Non-pigmented ciliary epithelial cell (primary cell): ENCODE data around the gene ZFHX2.
"Not testable (repeated sequence)": the region's sequence is repeated elsewhere in the genome, so short reads cannot be mapped to it uniquely, and the experiment has no call there.

Experiments
- DNase-seq: peaks from one replicate; pipeline ENCODE4 v3.0.0-alpha.2; 2010; ENCODE audit warnings: low read depth

The ZFHX2 gene

GRCh38 chr14:23539248-23540140 lies 12.1 kb downstream of the ZFHX2 start:
- no peak for DNase-seq

- no peak for DNase-seq
Measured at GRCh38 chr14:23538785-23539184, 12.8 kb downstream of the ZFHX2 start.

GRCh38 chr14:23538050-23538718 lies 13.4 kb downstream of the ZFHX2 start:
- DNase-seq, result no peak

- DNase-seq, result no peak
Measured at GRCh38 chr14:23537351-23538049, 14.1 kb downstream of the ZFHX2 start.

- DNase-seq, result not testable (repeated sequence)
Measured at GRCh38 chr14:23536906-23537305, 14.7 kb downstream of the ZFHX2 start.

GRCh38 chr14:23536494-23536893 lies 15.1 kb downstream of the ZFHX2 start:
- no peak for DNase-seq

GRCh38 chr14:23535943-23536342 lies 15.6 kb downstream of the ZFHX2 start:
- DNase-seq, result no peak

GRCh38 chr14:23533652-23534435 lies 17.7 kb downstream of the ZFHX2 start:
- DNase-seq, result no peak

- no peak for DNase-seq
Measured at GRCh38 chr14:23532658-23533057, 18.9 kb downstream of the ZFHX2 start.

GRCh38 chr14:23531391-23531790 lies 20.2 kb downstream of the ZFHX2 start:
- DNase-seq, result no peak

GRCh38 chr14:23530375-23531055 lies 21.1 kb downstream of the ZFHX2 start:
- DNase-seq, result no peak

- no peak for DNase-seq
Measured at GRCh38 chr14:23529016-23529415, 22.5 kb downstream of the ZFHX2 start.

GRCh38 chr14:23528555-23528954 lies 23.0 kb downstream of the ZFHX2 start:
- DNase-seq, result no peak

GRCh38 chr14:23525611-23526010 lies 26.0 kb downstream of the ZFHX2 start:
- no peak for DNase-seq

- no peak for DNase-seq
Measured at GRCh38 chr14:23524954-23525353, 26.6 kb downstream of the ZFHX2 start.

GRCh38 chr14:23523229-23524016 lies 28.1 kb downstream of the ZFHX2 start:
- no peak for DNase-seq

- no peak for DNase-seq
Measured at GRCh38 chr14:23522643-23523198, 28.8 kb downstream of the ZFHX2 start.

- no peak for DNase-seq
Measured at GRCh38 chr14:23521785-23522640, 29.6 kb downstream of the ZFHX2 start.

GRCh38 chr14:23520899-23521533 lies 30.5 kb downstream of the ZFHX2 start:
- DNase-seq, result no peak
